ENCODE data around the gene MINPP1. TPM values are rescaled to one million over a fixed set of nuclear protein-coding genes. Genes with fewer than 3 reads are reported as not detected.

MINPP1 gene
- total RNA-seq, 4 donors from 2014 or later: 10.8 to 40.3 (median 23.7) TPM

GRCh38 chr10:87507879-87508483 is 3.3 kb downstream of the MINPP1 start:
- intact Hi-C loops (cut with DNase I; ENCODE audit: low total_unique reads): no loop called here
- TF ChIP-seq POLR2A (IDR thresholded peaks at IDR 0.05) (no peak), CTCF (IDR thresholded peaks at IDR 0.05) (no peak)
- DNase-seq (ENCODE audit: low spot score in 2 of 2): no peak
- H3K4me3 ChIP-seq (ENCODE audit: low read depth, poor library complexity, severe bottlenecking): no peak overlapping the region
- 88 to 90% methylated on average over 5 of the region's 5 CpGs for WGBS, 2 donors

- TF ChIP-seq CTCF (IDR thresholded peaks at IDR 0.05) (no peak), POLR2A (IDR thresholded peaks at IDR 0.05) (no peak)
- no peak for DNase-seq (ENCODE audit: low spot score in 2 of 2)
- intact Hi-C loops (cut with DNase I; ENCODE audit: low total_unique reads): no loop called here
- 92 to 97% methylated on average over 1 of the region's 1 CpG for WGBS, 2 donors
- no peak overlapping the region for H3K4me3 ChIP-seq (ENCODE audit: low read depth, poor library complexity, severe bottlenecking)
Observed at GRCh38 chr10:87508837-87509236, 4.1 kb downstream of the MINPP1 start.

DNA sequence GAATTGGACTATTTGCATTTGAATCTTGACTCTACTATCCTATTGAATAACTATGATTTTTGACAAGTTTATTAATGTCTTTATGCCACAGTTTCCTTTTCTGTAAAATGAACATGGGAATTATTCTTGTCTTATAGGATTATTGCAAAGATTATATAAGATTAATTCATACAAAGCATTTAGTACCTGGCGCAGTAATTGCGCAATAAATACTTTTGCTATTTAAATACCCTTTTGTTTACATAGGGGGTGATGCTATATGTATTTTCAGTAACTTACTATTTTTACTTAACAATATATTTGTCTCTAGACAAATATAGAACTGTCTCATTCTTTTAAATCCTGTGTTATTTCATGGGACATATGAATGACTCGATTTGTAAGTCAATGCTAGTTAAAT is 5.3 kb downstream of the MINPP1 start:
- WGBS, 2 donors: 85 to 91% methylated on average over 3 of the region's 3 CpGs
- intact Hi-C loops (cut with DNase I; ENCODE audit: low total_unique reads): no loop called here
- H3K4me3 ChIP-seq (ENCODE audit: low read depth, poor library complexity, severe bottlenecking): no peak overlapping the region
- DNase-seq (ENCODE audit: low spot score in 2 of 2): no peak
- TF ChIP-seq POLR2A (IDR thresholded peaks at IDR 0.05) (no peak), CTCF (IDR thresholded peaks at IDR 0.05) (no peak)

DNA sequence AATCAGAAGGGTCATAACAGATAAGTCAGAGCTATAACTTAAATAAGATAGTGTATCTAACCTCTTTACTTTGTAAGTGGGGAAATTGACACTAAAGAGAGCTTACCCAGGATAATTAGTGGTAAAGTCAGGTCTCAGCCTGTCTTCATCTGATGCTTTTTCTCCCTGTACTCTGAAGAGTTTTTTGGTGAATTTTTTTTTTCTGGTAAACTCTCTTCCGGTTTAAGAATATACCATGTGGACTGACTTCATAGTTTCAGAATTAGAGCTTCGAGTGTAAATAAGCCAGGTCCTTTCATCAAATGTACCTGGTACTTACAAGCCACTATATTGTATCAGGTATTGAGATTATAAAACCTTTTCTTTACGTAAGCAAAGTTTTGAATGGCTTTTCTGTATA is 6.8 kb downstream of the MINPP1 start:
- DNase-seq (ENCODE audit: low spot score in 2 of 2): no peak
- TF ChIP-seq POLR2A (IDR thresholded peaks at IDR 0.05) (no peak), CTCF (IDR thresholded peaks at IDR 0.05) (no peak)
- WGBS, 2 donors: 90 to 91% methylated on average over 3 of the region's 3 CpGs
- intact Hi-C loops (cut with DNase I; ENCODE audit: low total_unique reads): no loop called here
- H3K4me3 ChIP-seq (ENCODE audit: low read depth, poor library complexity, severe bottlenecking): no peak overlapping the region

DNA sequence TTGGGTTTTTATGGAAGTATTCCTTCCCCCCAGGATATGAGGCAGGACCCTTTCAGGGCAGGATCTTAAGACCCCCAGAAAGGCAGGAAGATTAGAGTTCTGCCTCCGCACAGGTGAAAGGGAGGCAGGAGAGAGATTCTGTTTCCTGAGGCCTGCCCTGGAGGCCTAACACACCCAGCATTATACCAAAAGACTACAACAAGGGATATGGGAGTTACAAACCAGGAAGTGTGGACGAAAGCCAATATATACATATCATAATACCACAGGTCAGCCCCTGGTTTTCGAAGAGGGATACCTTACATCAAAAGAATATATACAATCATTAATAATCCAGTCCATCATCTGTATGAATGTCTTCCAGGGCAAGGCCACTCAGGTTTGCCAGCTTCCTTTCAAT is 14.2 kb downstream of the MINPP1 start:
- TF ChIP-seq POLR2A (IDR thresholded peaks at IDR 0.05): no peak
- WGBS, 2 donors: 95 to 98% methylated on average over 3 of the region's 3 CpGs
- DNase-seq (ENCODE audit: low spot score in 2 of 2): no peak
- no peak overlapping the region for H3K4me3 ChIP-seq (ENCODE audit: low read depth, poor library complexity, severe bottlenecking)
- intact Hi-C loops (cut with DNase I; ENCODE audit: low total_unique reads): no loop called here

DNA sequence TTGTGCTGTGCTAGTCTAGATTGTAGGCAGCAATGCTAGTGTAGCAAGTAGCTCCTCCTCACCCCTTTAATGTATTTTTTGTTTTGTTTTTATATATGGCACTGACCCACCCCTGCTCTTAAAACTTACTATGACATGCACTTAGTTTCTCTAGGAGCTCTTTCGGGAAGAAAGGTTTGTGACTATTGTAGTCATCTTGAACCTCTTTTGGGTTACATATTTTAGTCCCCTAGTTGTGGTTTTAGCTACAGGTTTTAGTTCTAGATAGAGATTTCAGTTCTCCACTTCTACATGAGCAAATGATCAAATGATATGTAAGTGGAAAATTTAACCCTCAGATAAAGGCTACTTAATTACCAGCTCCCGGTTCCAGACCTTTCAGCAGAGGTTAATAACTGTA is 14.9 kb downstream of the MINPP1 start:
- WGBS, 2 donors: 90% methylated on average over 2 of the region's 2 CpGs
- intact Hi-C loops (cut with DNase I; ENCODE audit: low total_unique reads): no loop called here
- no peak for DNase-seq (ENCODE audit: low spot score in 2 of 2)
- no peak overlapping the region for H3K4me3 ChIP-seq (ENCODE audit: low read depth, poor library complexity, severe bottlenecking)
- TF ChIP-seq POLR2A (IDR thresholded peaks at IDR 0.05) (no peak), CTCF (IDR thresholded peaks at IDR 0.05) (no peak)
